Esophagus (tissue), 2 donors: ENCODE data around the gene GAA. TPM values are rescaled to one million over a fixed set of nuclear protein-coding genes. Genes with fewer than 3 reads are reported as not detected.

Source experiments
- H3K27ac ChIP-seq, 2 donors: one replicate each; pipeline ENCODE4 v1.5.1; 2013; ENCODE audit warnings: low read depth in 2 of 2, mild to moderate bottlenecking in 2 of 2, inconsistent platforms in 1 of 2, low read length in 1 of 2, moderate library complexity in 1 of 2
- H3K27me3 ChIP-seq, 2 donors: one replicate each; pipeline ENCODE4 v1.6.1; 2013; ENCODE audit warnings: low read length in 2 of 2, control low read depth in 1 of 2, mild to moderate bottlenecking in 1 of 2; ENCODE audit not compliant: insufficient read depth in 2 of 2, control insufficient read depth in 1 of 2
- H3K36me3 ChIP-seq, 2 donors: one replicate each; pipeline ENCODE4 v1.6.1; 2013; ENCODE audit warnings: low read length in 1 of 2; ENCODE audit not compliant: control insufficient read depth in 2 of 2, insufficient read depth in 2 of 2
- H3K4me1 ChIP-seq, 2 donors: one replicate each; pipeline ENCODE4 v1.6.1; 2013; ENCODE audit warnings: low read length in 1 of 2; ENCODE audit not compliant: control insufficient read depth in 2 of 2, insufficient read depth in 2 of 2
- H3K4me3 ChIP-seq, 2 donors: one replicate each; pipeline ENCODE4 v1.5.1; 2013; ENCODE audit warnings: low read length in 2 of 2, mild to moderate bottlenecking in 2 of 2, low read depth in 1 of 2, moderate library complexity in 1 of 2
- H3K9me3 ChIP-seq, 2 donors: one replicate each; pipeline ENCODE4 v1.6.1; 2013; ENCODE audit warnings: mild to moderate bottlenecking in 2 of 2, low read depth in 1 of 2, low read length in 1 of 2, moderate library complexity in 1 of 2; ENCODE audit not compliant: control insufficient read depth in 2 of 2, insufficient read depth in 1 of 2
- WGBS, 2 donors: extraction: QIAGEN DNeasy Blood & Tissue Kit; methylation state at CpG; one replicate each; pipeline ENCODE4 v1.1.7; 2013; 5-methylcytosine and 5-hydroxymethylcytosine counted together
- polyA plus RNA-seq, 2 donors: library from polyadenylated mRNA; stranded (reverse); fragments of 200-250 nt; gene quantifications; one replicate each; pipeline ENCODE4 v1.2.3, GENCODE V29; 2013
- donor health status: healthy with polysubstance abuse.
- donor health status: Bipolar disorder and iron deficiency.

GAA gene
- polyA plus RNA-seq, 2 donors, result 10.1 to 14.3 TPM

- no peak overlapping the region for H3K4me3 ChIP-seq
- no peaks in the 10 kb centered on the region for H3K9me3 ChIP-seq
- no peaks in the 10 kb centered on the region for H3K27me3 ChIP-seq
- H3K27ac ChIP-seq, result no peak overlapping the region
- H3K36me3 ChIP-seq, result peaks cover 0 to 2% of the 10 kb centered on the region in 2 donors
- H3K4me1 ChIP-seq, result peaks cover 0 to 7% of the 10 kb centered on the region in 2 donors
- WGBS, 2 donors, result 88 to 91% methylated on average over 15 to 20 of the region's 20 CpGs
Measured at GRCh38 chr17:80113033-80113484, 11.7 kb downstream of the GAA start.

GRCh38 chr17:80114758-80115157 is 13.4 kb downstream of the GAA start:
- Histone ChIP-seq H3K27me3 (no peaks in the 10 kb centered on the region), H3K4me3 (no peak overlapping the region), H3K27ac (no peak overlapping the region), H3K36me3 (peaks cover 0 to 8% of the 10 kb centered on the region in 2 donors), H3K4me1 (peaks cover 0 to 4% of the 10 kb centered on the region in 2 donors), H3K9me3 (no peaks in the 10 kb centered on the region)
- 79 to 90% methylated on average over 7 of the region's 7 CpGs for WGBS, 2 donors

- H3K9me3 ChIP-seq, result no peaks in the 10 kb centered on the region
- peaks cover 0 to 2% of the 10 kb centered on the region in 2 donors for H3K4me1 ChIP-seq
- peaks cover 0 to 8% of the 10 kb centered on the region in 2 donors for H3K36me3 ChIP-seq
- no peak overlapping the region for H3K27ac ChIP-seq
- no peak overlapping the region for H3K4me3 ChIP-seq
- H3K27me3 ChIP-seq, result no peaks in the 10 kb centered on the region
- 91 to 92% methylated on average over 8 of the region's 8 CpGs for WGBS, 2 donors
Measured at GRCh38 chr17:80115159-80115558, 13.8 kb downstream of the GAA start.

GRCh38 chr17:80116276-80116920 is 15.0 kb downstream of the GAA start:
- Histone ChIP-seq H3K27ac (no peak overlapping the region), H3K36me3 (peaks cover 0 to 8% of the 10 kb centered on the region in 2 donors), H3K9me3 (no peaks in the 10 kb centered on the region)

GRCh38 chr17:80116921-80117380 is 15.6 kb downstream of the GAA start:
- Histone ChIP-seq H3K27me3 (no peaks in the 10 kb centered on the region), H3K4me3 (no peak overlapping the region), H3K27ac (no peak overlapping the region), H3K36me3 (peaks cover 0 to 8% of the 10 kb centered on the region in 2 donors), H3K4me1 (peaks cover 0 to 2% of the 10 kb centered on the region in 2 donors), H3K9me3 (no peaks in the 10 kb centered on the region)
- WGBS, 2 donors, result 92 to 93% methylated on average over 13 of the region's 13 CpGs

More at GRCh38 chr17:80116276-80116920, 15.0 kb downstream of the GAA start:
- Histone ChIP-seq H3K27me3 (no peaks in the 10 kb centered on the region), H3K4me3 (no peak overlapping the region), H3K4me1 (peaks cover 0 to 2% of the 10 kb centered on the region in 2 donors)
- 77 to 81% methylated on average over 16 of the region's 16 CpGs for WGBS, 2 donors

- Histone ChIP-seq H3K4me1 (peaks cover 0 to 2% of the 10 kb centered on the region in 2 donors), H3K36me3 (peaks cover 0 to 8% of the 10 kb centered on the region in 2 donors)
- 90 to 91% methylated on average over 31 of the region's 31 CpGs for WGBS, 2 donors
Measured at GRCh38 chr17:80117491-80118401, 16.4 kb downstream of the GAA start.

GRCh38 chr17:80118601-80119270 is 17.4 kb downstream of the GAA start:
- Histone ChIP-seq H3K4me3 (no peak overlapping the region), H3K4me1 (peaks cover 0 to 2% of the 10 kb centered on the region in 2 donors), H3K9me3 (no peaks in the 10 kb centered on the region), H3K27ac (no peak overlapping the region), H3K27me3 (no peaks in the 10 kb centered on the region), H3K36me3 (peaks cover 0 to 8% of the 10 kb centered on the region in 2 donors)
- WGBS, 2 donors, result 89 to 90% methylated on average over 35 of the region's 35 CpGs

More at GRCh38 chr17:80117491-80118401, 16.4 kb downstream of the GAA start:
- Histone ChIP-seq H3K27me3 (no peaks in the 10 kb centered on the region), H3K4me3 (no peak overlapping the region), H3K9me3 (no peaks in the 10 kb centered on the region), H3K27ac (no peak overlapping the region)

GRCh38 chr17:80119271-80119791 is 17.9 kb downstream of the GAA start:
- WGBS, 2 donors, result 90 to 91% methylated on average over 24 of the region's 24 CpGs
- no peaks in the 10 kb centered on the region for H3K27me3 ChIP-seq
- no peak overlapping the region for H3K4me3 ChIP-seq
- H3K36me3 ChIP-seq, result peaks cover 0 to 8% of the 10 kb centered on the region in 2 donors
- peaks cover under 1 to 2% of the 10 kb centered on the region in 2 donors for H3K4me1 ChIP-seq
- H3K9me3 ChIP-seq, result no peaks in the 10 kb centered on the region
- no peak overlapping the region for H3K27ac ChIP-seq

GRCh38 chr17:80119839-80120238 is 18.5 kb downstream of the GAA start:
- H3K27me3 ChIP-seq, result no peaks in the 10 kb centered on the region
- H3K27ac ChIP-seq, result no peak overlapping the region
- 90 to 94% methylated on average over 9 of the region's 9 CpGs for WGBS, 2 donors
- no peaks in the 10 kb centered on the region for H3K9me3 ChIP-seq
- no peak overlapping the region for H3K4me3 ChIP-seq
- peaks cover 0 to 8% of the 10 kb centered on the region in 2 donors for H3K36me3 ChIP-seq
- H3K4me1 ChIP-seq, result peaks cover 2 to 7% of the 10 kb centered on the region in 2 donors
